ENCODE data around the gene PGAM5.

- TF ChIP-seq CTCF (IDR thresholded peaks at IDR 0.05; ENCODE audit: low read depth, low read length, poor library complexity, severe bottlenecking) = peak; percentile 19
- TF ChIP-seq EZH2phosphoT487 (IDR thresholded peaks at IDR 0.05; ENCODE audit: borderline replicate concordance, low read length) = no peak
Measured at GRCh38 chr12:132702640-132703039, 8.0 kb upstream of the PGAM5 start.

All from DOHH2 (cell line).